HepG2 (cell line): ENCODE data around the gene DIP2C. TPM values are rescaled to one million over a fixed set of nuclear protein-coding genes. Genes with fewer than 3 reads are reported as not detected.

Experiments used
- BCL6 ChIP-seq: IDR thresholded peaks from 2 replicates; pipeline ENCODE4 v1.6.1; 2016; ENCODE audit warnings: missing genetic modification reagents, missing compliant biosample characterization
- ELF3 ChIP-seq: IDR thresholded peaks from 2 replicates; pipeline ENCODE4 v1.6.1; 2016; ENCODE audit warnings: missing genetic modification reagents, missing compliant biosample characterization
- ELF4 ChIP-seq: sonication (generic); formaldehyde crosslinking; IDR thresholded peaks from 2 replicates; pipeline ENCODE4 v1.5.0; 2020; ENCODE audit warnings: missing genetic modification reagents, mild to moderate bottlenecking, moderate library complexity, borderline replicate concordance
- HDAC1 ChIP-seq: sonication (generic); formaldehyde crosslinking; IDR thresholded peaks from 2 replicates; pipeline ENCODE4 v1.5.1; 2020; ENCODE audit warnings: mild to moderate bottlenecking, missing genetic modification reagents
- KDM5B ChIP-seq: sonication (generic); formaldehyde crosslinking; IDR thresholded peaks from 2 replicates; pipeline ENCODE4 v1.4.0; 2020; ENCODE audit warnings: missing genetic modification reagents, mild to moderate bottlenecking, borderline replicate concordance
- PHF8 ChIP-seq: sonication (generic); formaldehyde crosslinking; IDR thresholded peaks from 2 replicates; pipeline ENCODE4 v1.5.0; 2020; ENCODE audit warnings: missing genetic modification reagents
- POLR2A ChIP-seq, 2 experiments: IDR thresholded peaks; 2 replicates each; pipeline ENCODE4 v1.6.1; 2011; ENCODE audit warnings: low read depth in 2 of 2, low read length in 2 of 2, mild to moderate bottlenecking in 1 of 2, moderate library complexity in 1 of 2; ENCODE audit not compliant: insufficient read depth in 1 of 2
- SOX13 ChIP-seq, 3 experiments: fragments of 450-650 bp in 1 of 3; sonication (generic) in 1 of 3; formaldehyde crosslinking in 1 of 3; IDR thresholded peaks in 2 of 3; conservative IDR thresholded peaks in 1 of 3; 2 replicates each; pipeline versions ENCODE4 v1.5.0 to v1.6.1; 2016 to 2020; ENCODE audit warnings: antibody characterized with exemption in 1 of 3, mild to moderate bottlenecking in 1 of 3, missing compliant biosample characterization in 1 of 3, missing genetic modification reagents in 1 of 3, moderate library complexity in 1 of 3
- SOX5 ChIP-seq: IDR thresholded peaks from 2 replicates; pipeline ENCODE4 v1.6.1; 2016; ENCODE audit warnings: borderline replicate concordance
- SP2 ChIP-seq: sonication (generic); formaldehyde crosslinking; IDR thresholded peaks from 2 replicates; pipeline ENCODE4 v1.5.1; 2020; ENCODE audit warnings: mild to moderate bottlenecking, missing genetic modification reagents
- ZBTB20 ChIP-seq: sonication (generic); formaldehyde crosslinking; IDR thresholded peaks from 2 replicates; pipeline ENCODE4 v1.8.1; 2023; ENCODE audit warnings: missing genetic modification reagents, low read depth, mild to moderate bottlenecking, borderline replicate concordance
- ZBTB21 ChIP-seq: sonication (generic); formaldehyde crosslinking; IDR thresholded peaks from 2 replicates; pipeline ENCODE4 v1.4.0; 2020; ENCODE audit warnings: missing genetic modification reagents
- ZFX ChIP-seq: sonication (generic); formaldehyde crosslinking; IDR thresholded peaks from 2 replicates; pipeline ENCODE4 v1.4.0; 2020; ENCODE audit warnings: mild to moderate bottlenecking, low read depth, missing genetic modification reagents, moderate library complexity
- ZNF33A ChIP-seq: sonication (generic); formaldehyde crosslinking; IDR thresholded peaks from 2 replicates; pipeline ENCODE4 v1.5.1; 2020; ENCODE audit warnings: missing genetic modification reagents, mild to moderate bottlenecking, moderate library complexity, borderline replicate concordance
- ZNF674 ChIP-seq: sonication (generic); formaldehyde crosslinking; IDR thresholded peaks from 2 replicates; pipeline ENCODE4 v1.5.0; 2020; ENCODE audit warnings: low read depth, mild to moderate bottlenecking, missing genetic modification reagents
- ZNF839 ChIP-seq: sonication (generic); formaldehyde crosslinking; IDR thresholded peaks from 2 replicates; pipeline ENCODE4 v1.4.0; 2020; ENCODE audit warnings: missing genetic modification reagents, mild to moderate bottlenecking, borderline replicate concordance
- ZSCAN25 ChIP-seq: sonication (generic); formaldehyde crosslinking; IDR thresholded peaks from 2 replicates; pipeline ENCODE4 v1.8.0; 2022; ENCODE audit warnings: mild to moderate bottlenecking, missing genetic modification reagents
- polyA plus RNA-seq, 8 experiments: library from polyadenylated mRNA; depleted of rRNA in 3 of 8; stranded (reverse) in 7 of 8; unstranded in 1 of 8; fragments of >200 nt; fragmentation: Illumina TruSeq in 4 of 8; extraction: Trizol in 4 of 8; gene quantifications; 2 replicates each; pipeline versions ENCODE4 v1.2.1 to v1.2.3, GENCODE V29; 2011 to 2016; ENCODE audit warnings: low read depth in 4 of 8, missing spikeins in 1 of 8, mixed read lengths in 1 of 8; ENCODE audit not compliant: insufficient read depth in 1 of 8
- total RNA-seq, 5 experiments: library from RNA; depleted of rRNA; stranded (reverse); fragments of >200 nt; fragmentation: Illumina TruSeq; extraction: Trizol; gene quantifications; 2 replicates each; pipeline ENCODE4 v1.2.3, GENCODE V29; 2016; ENCODE audit warnings: low read depth in 1 of 5
- TF ChIP-seq, protein P1 (sequence below): sonication (generic); formaldehyde crosslinking; IDR thresholded peaks from 2 replicates; pipeline ENCODE4 v1.5.0; 2020; ENCODE audit warnings: missing genetic modification reagents
- TF ChIP-seq, protein P2 (sequence below): sonication (generic); formaldehyde crosslinking; IDR thresholded peaks from 2 replicates; pipeline ENCODE4 v1.8.0; 2022; ENCODE audit warnings: missing genetic modification reagents, mild to moderate bottlenecking, inconsistent platforms, borderline replicate concordance
- TF ChIP-seq, protein P3 (sequence below): IDR thresholded peaks from 2 replicates; pipeline ENCODE4 v1.6.1; 2016
- TF ChIP-seq, protein P4 (sequence below): sonication (generic); formaldehyde crosslinking; IDR thresholded peaks from 2 replicates; pipeline ENCODE4 v1.4.0; 2020; ENCODE audit warnings: mild to moderate bottlenecking, missing genetic modification reagents
- TF ChIP-seq, protein P5 (sequence below): sonication (generic); formaldehyde crosslinking; IDR thresholded peaks from 2 replicates; pipeline ENCODE4 v1.8.0; 2022; ENCODE audit warnings: mild to moderate bottlenecking, missing genetic modification reagents, moderate library complexity
- TF ChIP-seq, protein P6 (sequence below): IDR thresholded peaks from 2 replicates; pipeline ENCODE4 v1.6.1; 2012; ENCODE audit warnings: inconsistent platforms

DIP2C gene
- total and polyA plus RNA-seq, 2 of the 13 experiments (the other 11 are each of a cell fraction or from before 2014, with no cell fraction given) = 2.2 to 2.7 TPM

DNA sequence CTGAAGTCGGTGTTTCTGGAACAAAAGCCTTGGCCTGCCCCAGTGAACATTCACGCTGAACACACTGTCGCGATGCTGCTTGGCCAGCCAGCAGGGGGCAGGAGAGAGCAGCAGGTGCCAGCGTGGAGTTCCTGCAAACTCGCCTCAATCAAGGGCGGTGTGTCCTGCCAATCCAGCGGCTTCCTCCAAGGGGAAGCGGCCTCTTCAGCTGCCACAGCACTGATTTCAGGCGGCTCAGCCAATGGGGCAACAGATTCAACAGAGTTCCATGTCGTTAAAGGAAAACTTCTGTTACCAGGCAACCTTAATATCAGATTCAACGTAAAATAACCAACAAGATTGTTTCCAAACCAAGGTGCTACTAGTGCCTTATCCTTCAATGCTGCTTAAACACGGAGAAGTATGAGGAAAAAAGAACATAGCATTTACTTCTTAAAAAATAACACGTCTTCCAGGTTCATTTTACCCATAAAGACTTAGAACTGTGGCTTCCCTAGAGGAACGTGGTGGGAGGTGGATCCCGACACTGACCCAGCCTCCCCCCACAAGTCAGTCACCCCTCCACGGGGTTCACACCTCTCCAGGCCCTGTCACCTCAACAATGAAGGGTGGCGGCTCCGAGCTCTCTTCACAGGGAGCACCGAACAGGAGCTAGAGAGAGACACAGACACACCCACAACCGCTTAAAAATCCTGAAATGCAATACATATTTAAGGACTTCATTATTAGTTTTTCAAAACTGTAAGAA, 178.2 kb downstream of the DIP2C start (continued):
- TF ChIP-seq, protein P1, sequence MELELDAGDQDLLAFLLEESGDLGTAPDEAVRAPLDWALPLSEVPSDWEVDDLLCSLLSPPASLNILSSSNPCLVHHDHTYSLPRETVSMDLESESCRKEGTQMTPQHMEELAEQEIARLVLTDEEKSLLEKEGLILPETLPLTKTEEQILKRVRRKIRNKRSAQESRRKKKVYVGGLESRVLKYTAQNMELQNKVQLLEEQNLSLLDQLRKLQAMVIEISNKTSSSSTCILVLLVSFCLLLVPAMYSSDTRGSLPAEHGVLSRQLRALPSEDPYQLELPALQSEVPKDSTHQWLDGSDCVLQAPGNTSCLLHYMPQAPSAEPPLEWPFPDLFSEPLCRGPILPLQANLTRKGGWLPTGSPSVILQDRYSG = no peak
- TF ChIP-seq, protein P2, sequence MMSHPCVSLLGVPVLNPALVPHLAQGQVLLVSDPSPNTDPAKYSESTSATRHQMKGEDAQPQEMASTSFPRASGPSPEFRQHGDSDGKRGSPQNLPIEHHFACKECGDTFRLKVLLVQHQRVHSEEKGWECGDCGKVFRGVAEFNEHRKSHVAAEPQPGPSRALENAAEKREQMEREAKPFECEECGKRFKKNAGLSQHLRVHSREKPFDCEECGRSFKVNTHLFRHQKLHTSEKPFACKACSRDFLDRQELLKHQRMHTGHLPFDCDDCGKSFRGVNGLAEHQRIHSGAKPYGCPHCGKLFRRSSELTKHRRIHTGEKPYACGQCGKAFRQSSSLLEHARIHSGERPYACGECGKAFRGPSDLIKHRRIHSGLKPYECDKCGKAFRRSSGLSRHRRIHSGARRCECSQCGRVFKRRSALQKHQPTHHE (CRISPR knock-in tag) = no peak
- TF ChIP-seq PHF8 = no peak
- TF ChIP-seq KDM5B (CRISPR knock-in tag) = no peak
- TF ChIP-seq BCL6 = 0 out of 2 replicates have a peak, but pooled peaks have one; percentile 15
- TF ChIP-seq ZNF674 (CRISPR knock-in tag) = no peak
- TF ChIP-seq HDAC1 (CRISPR knock-in tag) = no peak
- TF ChIP-seq, protein P3, sequence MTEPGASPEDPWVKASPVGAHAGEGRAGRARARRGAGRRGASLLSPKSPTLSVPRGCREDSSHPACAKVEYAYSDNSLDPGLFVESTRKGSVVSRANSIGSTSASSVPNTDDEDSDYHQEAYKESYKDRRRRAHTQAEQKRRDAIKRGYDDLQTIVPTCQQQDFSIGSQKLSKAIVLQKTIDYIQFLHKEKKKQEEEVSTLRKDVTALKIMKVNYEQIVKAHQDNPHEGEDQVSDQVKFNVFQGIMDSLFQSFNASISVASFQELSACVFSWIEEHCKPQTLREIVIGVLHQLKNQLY (CRISPR knock-in tag) = no peak
- TF ChIP-seq ZSCAN25 = no peak
- TF ChIP-seq ELF4 (CRISPR knock-in tag) = no peak
- TF ChIP-seq, protein P4, sequence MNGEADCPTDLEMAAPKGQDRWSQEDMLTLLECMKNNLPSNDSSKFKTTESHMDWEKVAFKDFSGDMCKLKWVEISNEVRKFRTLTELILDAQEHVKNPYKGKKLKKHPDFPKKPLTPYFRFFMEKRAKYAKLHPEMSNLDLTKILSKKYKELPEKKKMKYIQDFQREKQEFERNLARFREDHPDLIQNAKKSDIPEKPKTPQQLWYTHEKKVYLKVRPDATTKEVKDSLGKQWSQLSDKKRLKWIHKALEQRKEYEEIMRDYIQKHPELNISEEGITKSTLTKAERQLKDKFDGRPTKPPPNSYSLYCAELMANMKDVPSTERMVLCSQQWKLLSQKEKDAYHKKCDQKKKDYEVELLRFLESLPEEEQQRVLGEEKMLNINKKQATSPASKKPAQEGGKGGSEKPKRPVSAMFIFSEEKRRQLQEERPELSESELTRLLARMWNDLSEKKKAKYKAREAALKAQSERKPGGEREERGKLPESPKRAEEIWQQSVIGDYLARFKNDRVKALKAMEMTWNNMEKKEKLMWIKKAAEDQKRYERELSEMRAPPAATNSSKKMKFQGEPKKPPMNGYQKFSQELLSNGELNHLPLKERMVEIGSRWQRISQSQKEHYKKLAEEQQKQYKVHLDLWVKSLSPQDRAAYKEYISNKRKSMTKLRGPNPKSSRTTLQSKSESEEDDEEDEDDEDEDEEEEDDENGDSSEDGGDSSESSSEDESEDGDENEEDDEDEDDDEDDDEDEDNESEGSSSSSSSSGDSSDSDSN (CRISPR knock-in tag) = 0 out of 2 replicates have a peak, but pooled peaks have one; percentile 34
- no peak for TF ChIP-seq POLR2A (IDR thresholded peaks at IDR 0.05; ENCODE audit: insufficient read depth in 1 of 2, low read depth in 2 of 2, low read length in 2 of 2)
- no peak for TF ChIP-seq SOX13 (IDR thresholded peaks at IDR 0.05)
- no peak for TF ChIP-seq SOX13 (CRISPR knock-in tag; conservative IDR thresholded peaks at IDR 0.05 in 1 of 2, IDR thresholded peaks at IDR 0.05 in 1 of 2)
- TF ChIP-seq, protein P5, sequence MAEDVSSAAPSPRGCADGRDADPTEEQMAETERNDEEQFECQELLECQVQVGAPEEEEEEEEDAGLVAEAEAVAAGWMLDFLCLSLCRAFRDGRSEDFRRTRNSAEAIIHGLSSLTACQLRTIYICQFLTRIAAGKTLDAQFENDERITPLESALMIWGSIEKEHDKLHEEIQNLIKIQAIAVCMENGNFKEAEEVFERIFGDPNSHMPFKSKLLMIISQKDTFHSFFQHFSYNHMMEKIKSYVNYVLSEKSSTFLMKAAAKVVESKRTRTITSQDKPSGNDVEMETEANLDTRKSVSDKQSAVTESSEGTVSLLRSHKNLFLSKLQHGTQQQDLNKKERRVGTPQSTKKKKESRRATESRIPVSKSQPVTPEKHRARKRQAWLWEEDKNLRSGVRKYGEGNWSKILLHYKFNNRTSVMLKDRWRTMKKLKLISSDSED (CRISPR knock-in tag) = no peak
- 0 out of 2 replicates have a peak, but pooled peaks have one; percentile 28 for TF ChIP-seq ZBTB20
- TF ChIP-seq ZNF33A (CRISPR knock-in tag) = no peak
- TF ChIP-seq, protein P6, sequence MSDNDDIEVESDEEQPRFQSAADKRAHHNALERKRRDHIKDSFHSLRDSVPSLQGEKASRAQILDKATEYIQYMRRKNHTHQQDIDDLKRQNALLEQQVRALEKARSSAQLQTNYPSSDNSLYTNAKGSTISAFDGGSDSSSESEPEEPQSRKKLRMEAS = peak; percentile 53; the same call in 1 of the 2 replicates
- peak; percentile 67; the same call in 1 of the 2 replicates for TF ChIP-seq ZFX (CRISPR knock-in tag)
- peak; percentile 59; the same call in 1 of the 2 replicates for TF ChIP-seq ELF3 (CRISPR knock-in tag)
- TF ChIP-seq SP2 = peak; percentile 44; the same call in 1 of the 2 replicates
- no peak for TF ChIP-seq SOX5 (CRISPR knock-in tag)
- TF ChIP-seq ZNF839 (CRISPR knock-in tag) = peak; percentile 33; the same call in 1 of the 2 replicates
- TF ChIP-seq ZBTB21 = no peak
